ENCODE measurements around the gene TLCD3A.

The TLCD3A gene

DNA sequence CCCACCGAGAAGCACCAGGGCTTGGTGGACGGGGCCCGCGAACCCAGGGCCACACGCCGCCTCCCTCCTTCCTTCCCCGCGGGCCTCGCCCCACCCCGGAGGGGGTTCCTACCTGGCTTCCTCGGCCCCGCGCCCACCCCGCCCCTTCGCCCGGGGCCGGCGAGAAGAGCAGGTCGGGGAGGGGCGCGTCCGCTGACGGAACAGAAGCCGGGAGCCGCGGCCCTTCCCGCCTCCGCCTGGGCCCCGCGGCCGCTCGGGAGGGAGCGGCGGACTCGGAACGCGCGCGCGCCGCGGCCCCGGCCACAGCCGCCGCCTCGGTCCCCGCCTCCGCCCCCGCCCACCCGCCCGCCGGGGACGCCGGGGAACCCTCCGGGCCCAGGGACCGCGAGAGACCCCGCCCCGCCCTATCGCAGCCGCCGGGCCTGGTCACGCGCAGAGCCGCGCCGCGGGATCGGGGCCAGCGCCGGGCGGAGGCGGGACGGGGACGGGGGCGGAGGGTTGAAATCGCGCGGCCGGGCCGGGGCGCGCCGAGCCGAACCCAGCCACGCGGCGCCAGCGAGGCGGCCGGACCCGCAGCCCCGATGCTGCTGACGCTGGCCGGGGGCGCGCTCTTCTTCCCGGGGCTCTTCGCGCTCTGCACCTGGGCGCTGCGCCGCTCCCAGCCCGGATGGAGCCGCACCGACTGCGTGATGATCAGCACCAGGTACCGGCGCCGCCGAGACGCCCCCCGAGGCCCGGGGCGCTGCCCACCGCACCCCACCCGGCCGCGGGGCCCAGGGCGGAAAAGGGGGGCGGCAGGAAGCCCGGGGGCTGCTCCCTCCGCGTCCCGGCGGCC lies at the start of gene TLCD3A:
Gene TLCD3A, plus strand, starts transcription at position 530 of the 835 bp plus-strand sequence. Its CDS starts 52 bp downstream, at position 582.
- Histone ChIP-seq H3K4me1 (ENCODE audit: control insufficient read depth, insufficient read depth, low read length, unreplicated experiment) (peaks cover 8% of the 10 kb centered on the region), H2AFZ (ENCODE audit: low read length, unreplicated experiment) (peak within 1 kb of the TSS; percentile 93), H3K79me2 (ENCODE audit: control insufficient read depth, insufficient read depth, low read length, unreplicated experiment) (peaks cover 40% of the 10 kb centered on the region), H3K27ac (ENCODE audit: low read depth, low read length) (peak within 1 kb of the TSS; percentile 56; the same call in 1 of the 2 replicates), H3K36me3 (ENCODE audit: insufficient read depth, low read length) (peaks cover 20% of the 10 kb centered on the region), H3K4me3 (ENCODE audit: low read depth, low read length) (peak within 1 kb of the TSS; percentile 94), H3K27me3 (ENCODE audit: insufficient read depth, low read length) (no peaks in the 10 kb centered on the region)

DNA sequence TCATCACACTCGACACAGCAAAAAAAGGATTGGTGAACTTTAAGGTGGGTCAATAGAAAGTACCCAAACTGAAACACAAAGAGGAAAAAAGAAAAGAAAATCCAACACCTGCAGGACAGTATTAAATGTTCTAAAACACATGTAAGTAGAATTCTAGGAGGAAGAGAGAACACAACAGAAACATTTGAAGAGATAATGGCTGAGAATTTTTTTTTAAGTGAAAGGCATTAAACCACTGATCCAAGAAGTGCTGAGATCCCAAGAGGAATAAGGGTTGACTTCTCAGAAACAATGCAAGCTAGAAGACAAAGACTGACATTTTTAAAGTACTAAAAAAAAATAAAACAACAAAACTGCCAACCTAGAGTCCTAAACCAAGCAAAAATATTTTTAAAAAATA lies 49.4 kb upstream of the TLCD3A start:
- H3K4me1 ChIP-seq (ENCODE audit: control insufficient read depth, insufficient read depth, low read length, unreplicated experiment) = peaks cover 10% of the 10 kb centered on the region
- H2AFZ ChIP-seq (ENCODE audit: low read length, unreplicated experiment) = no peak overlapping the region
- H3K79me2 ChIP-seq (ENCODE audit: control insufficient read depth, insufficient read depth, low read length, unreplicated experiment) = peaks cover 7% of the 10 kb centered on the region
- H3K4me3 ChIP-seq (ENCODE audit: low read depth, low read length) = no peak overlapping the region
- no peak overlapping the region for H3K27ac ChIP-seq (ENCODE audit: low read depth, low read length)
- H3K27me3 ChIP-seq (ENCODE audit: insufficient read depth, low read length) = no peaks in the 10 kb centered on the region
- peaks cover 11% of the 10 kb centered on the region; the same call in 1 of the 2 replicates for H3K36me3 ChIP-seq (ENCODE audit: insufficient read depth, low read length)

DNA sequence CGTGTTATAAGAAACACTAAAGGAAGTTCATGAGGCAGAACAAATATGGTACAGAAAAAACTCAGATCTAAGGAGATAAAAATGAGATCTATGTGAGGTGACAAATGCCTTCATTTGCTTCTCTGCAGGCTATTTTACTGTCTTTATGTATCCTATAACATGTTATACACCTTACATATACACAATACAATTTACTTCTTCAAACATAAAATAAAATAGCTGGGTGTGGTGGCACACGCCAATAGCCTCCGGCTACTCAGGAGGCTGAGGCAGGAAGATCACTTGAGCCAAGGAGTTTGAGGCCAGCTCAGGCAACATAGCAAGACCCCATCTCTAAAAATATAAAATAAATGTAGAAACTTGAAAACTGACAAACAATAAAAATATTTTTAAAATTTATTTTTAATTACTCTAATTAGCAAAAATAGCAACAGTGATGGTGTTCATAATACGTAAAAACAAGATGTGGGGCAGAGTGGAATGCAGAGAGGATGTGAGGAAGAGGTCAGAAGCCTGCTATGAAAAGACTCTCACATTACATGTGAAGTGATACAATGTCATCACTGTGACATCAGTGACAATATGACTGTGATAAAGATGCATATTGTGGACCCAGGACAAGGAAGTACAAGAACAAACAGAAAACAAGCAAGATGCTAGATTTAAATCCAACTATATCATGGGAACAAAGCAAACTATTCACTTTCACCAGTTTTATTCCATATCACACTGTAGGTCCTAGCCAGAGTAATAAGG lies 48.7 kb upstream of the TLCD3A start:
- H3K79me2 ChIP-seq (ENCODE audit: control insufficient read depth, insufficient read depth, low read length, unreplicated experiment) = peaks cover 7% of the 10 kb centered on the region
- H3K27ac ChIP-seq (ENCODE audit: low read depth, low read length) = no peak overlapping the region
- peaks cover 11% of the 10 kb centered on the region; the same call in 1 of the 2 replicates for H3K36me3 ChIP-seq (ENCODE audit: insufficient read depth, low read length)

DNA sequence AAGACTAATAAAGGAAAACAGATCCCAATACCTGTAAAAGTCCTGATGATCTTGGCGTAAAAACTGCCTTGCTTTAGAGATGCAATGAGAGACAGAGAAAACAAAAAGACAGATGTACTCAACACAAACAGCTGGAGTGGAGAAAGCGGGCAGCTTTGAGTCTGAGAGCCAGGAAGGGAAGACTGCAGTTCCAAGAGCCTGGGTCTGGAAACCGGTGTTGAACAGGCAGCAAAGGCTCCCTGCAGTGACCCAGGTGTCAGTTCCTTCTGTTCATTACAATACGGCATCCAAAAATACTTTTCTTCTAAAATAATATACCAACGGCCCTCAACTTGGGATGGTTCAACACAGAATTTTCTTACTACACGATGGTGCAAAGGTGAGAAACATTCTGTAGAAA lies 47.4 kb upstream of the TLCD3A start:
- Histone ChIP-seq H2AFZ (ENCODE audit: low read length, unreplicated experiment) (no peak overlapping the region), H3K4me3 (ENCODE audit: low read depth, low read length) (no peak overlapping the region), H3K4me1 (ENCODE audit: control insufficient read depth, insufficient read depth, low read length, unreplicated experiment) (peaks cover 10% of the 10 kb centered on the region), H3K27ac (ENCODE audit: low read depth, low read length) (no peak overlapping the region), H3K79me2 (ENCODE audit: control insufficient read depth, insufficient read depth, low read length, unreplicated experiment) (peaks cover 7% of the 10 kb centered on the region), H3K36me3 (ENCODE audit: insufficient read depth, low read length) (peaks cover 15% of the 10 kb centered on the region; the same call in 1 of the 2 replicates), H3K27me3 (ENCODE audit: insufficient read depth, low read length) (no peaks in the 10 kb centered on the region)

More for the DNA sequence above, 48.7 kb upstream of the TLCD3A start:
- Histone ChIP-seq H3K4me1 (ENCODE audit: control insufficient read depth, insufficient read depth, low read length, unreplicated experiment) (peaks cover 10% of the 10 kb centered on the region), H3K4me3 (ENCODE audit: low read depth, low read length) (no peak overlapping the region), H2AFZ (ENCODE audit: low read length, unreplicated experiment) (no peak overlapping the region), H3K27me3 (ENCODE audit: insufficient read depth, low read length) (no peaks in the 10 kb centered on the region)

DNA sequence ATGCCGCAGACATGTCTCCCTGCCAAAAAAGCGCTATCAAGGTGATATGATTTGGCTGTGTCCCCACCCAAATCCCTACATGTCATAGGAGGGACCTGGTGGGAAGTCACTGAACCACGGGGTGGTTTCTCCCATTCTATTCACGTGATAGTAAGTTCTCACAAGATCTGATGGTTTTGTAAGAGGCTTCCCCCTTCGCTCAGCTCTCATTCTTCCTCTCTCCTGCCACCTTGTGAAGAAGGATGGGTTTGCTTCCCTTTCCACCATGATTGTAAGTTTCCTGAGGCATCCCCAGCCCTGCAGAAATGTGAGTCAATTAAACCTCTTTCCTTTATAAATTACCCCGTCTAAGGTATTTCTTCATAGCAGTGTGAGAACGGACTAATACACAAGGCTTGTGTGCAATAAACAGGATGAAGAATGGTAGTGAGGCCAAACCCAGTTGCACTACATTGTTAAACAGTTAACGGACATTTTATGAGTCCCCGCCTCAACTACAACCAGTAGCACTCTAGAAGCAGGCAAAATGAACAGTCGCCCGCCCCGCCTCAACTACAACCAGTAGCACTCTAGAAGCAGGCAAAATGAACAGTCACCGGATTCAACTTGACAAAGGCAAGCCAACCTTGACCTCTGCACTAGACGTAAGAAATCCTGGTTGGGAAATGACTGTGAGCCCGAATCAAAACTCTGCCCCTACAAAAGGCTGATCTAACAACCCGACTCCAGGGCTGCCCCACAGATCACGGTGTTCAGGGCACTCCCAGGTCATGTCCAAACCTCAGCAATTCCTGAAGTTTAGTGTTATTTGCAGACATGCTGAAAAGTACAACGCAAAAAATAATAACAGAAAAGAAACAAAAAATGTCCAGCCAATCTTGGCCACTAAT lies 44.1 kb upstream of the TLCD3A start:
- Histone ChIP-seq H3K4me1 (ENCODE audit: control insufficient read depth, insufficient read depth, low read length, unreplicated experiment) (peaks cover 25% of the 10 kb centered on the region), H3K36me3 (ENCODE audit: insufficient read depth, low read length) (peaks cover 11% of the 10 kb centered on the region; the same call in 1 of the 2 replicates), H3K79me2 (ENCODE audit: control insufficient read depth, insufficient read depth, low read length, unreplicated experiment) (peaks cover 7% of the 10 kb centered on the region), H3K4me3 (ENCODE audit: low read depth, low read length) (no peak overlapping the region), H3K27ac (ENCODE audit: low read depth, low read length) (no peak overlapping the region), H3K27me3 (ENCODE audit: insufficient read depth, low read length) (no peaks in the 10 kb centered on the region), H2AFZ (ENCODE audit: low read length, unreplicated experiment) (no peak overlapping the region)

DNA sequence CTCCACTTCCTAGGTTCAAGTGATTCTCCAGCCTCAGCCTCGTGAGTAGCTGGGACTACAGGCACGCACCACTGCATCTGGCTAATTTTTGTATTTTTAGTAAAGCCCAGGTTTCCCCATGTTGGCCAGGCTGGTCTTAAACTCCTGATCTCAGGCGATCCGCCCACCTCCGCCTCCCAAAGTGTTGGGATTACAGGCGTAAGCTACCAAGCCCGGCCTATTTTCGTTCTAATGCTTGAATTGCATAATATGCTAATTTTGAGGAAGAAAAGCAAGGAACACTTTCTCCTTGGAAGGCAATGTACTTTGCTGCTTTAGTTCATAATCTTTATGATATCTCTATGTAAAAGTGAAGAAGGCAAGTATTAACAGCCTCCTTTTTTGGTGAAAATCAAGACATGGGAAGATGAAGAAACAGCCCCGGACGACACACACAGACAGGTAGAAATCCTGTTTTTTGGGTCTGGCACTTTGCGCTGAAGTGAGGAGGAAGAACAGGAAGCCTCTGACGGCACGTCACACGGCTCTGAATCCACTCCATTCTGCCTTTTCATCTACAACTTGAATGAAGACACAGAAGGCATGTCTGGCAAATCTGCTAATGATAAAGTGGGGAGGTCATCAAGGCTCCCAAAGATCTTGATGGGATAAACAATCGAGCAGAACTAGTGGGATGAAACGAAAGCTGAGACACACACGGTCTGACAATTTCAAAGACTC lies 42.7 kb upstream of the TLCD3A start:
- Histone ChIP-seq H3K27me3 (ENCODE audit: insufficient read depth, low read length) (no peaks in the 10 kb centered on the region), H2AFZ (ENCODE audit: low read length, unreplicated experiment) (no peak overlapping the region), H3K27ac (ENCODE audit: low read depth, low read length) (no peak overlapping the region), H3K4me1 (ENCODE audit: control insufficient read depth, insufficient read depth, low read length, unreplicated experiment) (peaks cover 35% of the 10 kb centered on the region), H3K36me3 (ENCODE audit: insufficient read depth, low read length) (peaks cover 11% of the 10 kb centered on the region; the same call in 1 of the 2 replicates), H3K4me3 (ENCODE audit: low read depth, low read length) (no peak overlapping the region), H3K79me2 (ENCODE audit: control insufficient read depth, insufficient read depth, low read length, unreplicated experiment) (peaks cover 3% of the 10 kb centered on the region)

DNA sequence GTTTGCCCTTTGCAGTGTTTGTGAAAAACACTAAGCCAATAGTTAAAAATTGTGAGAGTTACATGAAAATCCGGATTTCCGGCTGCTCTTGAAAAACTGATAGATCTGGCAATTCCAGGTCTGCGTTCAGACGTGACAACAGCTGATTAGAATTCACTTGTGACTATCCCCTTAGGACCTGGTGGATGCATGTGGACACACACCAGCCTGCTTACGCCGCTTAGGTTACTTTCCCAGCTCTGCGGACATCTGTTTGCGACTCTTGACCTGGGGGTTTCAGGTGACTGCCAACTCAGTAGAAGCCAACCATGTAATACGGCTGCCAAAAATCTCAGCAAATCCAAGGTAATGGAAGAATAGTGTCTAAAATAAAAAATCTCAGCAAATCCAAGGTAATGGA lies 42.0 kb upstream of the TLCD3A start:
- Histone ChIP-seq H3K4me1 (ENCODE audit: control insufficient read depth, insufficient read depth, low read length, unreplicated experiment) (peaks cover 40% of the 10 kb centered on the region), H3K4me3 (ENCODE audit: low read depth, low read length) (no peak overlapping the region), H3K79me2 (ENCODE audit: control insufficient read depth, insufficient read depth, low read length, unreplicated experiment) (peaks cover 3% of the 10 kb centered on the region), H3K36me3 (ENCODE audit: insufficient read depth, low read length) (peaks cover 14% of the 10 kb centered on the region; the same call in 1 of the 2 replicates), H3K27me3 (ENCODE audit: insufficient read depth, low read length) (no peaks in the 10 kb centered on the region), H3K27ac (ENCODE audit: low read depth, low read length) (0 out of 2 replicates have a peak overlapping the region, but pooled peaks have one; percentile 90), H2AFZ (ENCODE audit: low read length, unreplicated experiment) (no peak overlapping the region)

DNA sequence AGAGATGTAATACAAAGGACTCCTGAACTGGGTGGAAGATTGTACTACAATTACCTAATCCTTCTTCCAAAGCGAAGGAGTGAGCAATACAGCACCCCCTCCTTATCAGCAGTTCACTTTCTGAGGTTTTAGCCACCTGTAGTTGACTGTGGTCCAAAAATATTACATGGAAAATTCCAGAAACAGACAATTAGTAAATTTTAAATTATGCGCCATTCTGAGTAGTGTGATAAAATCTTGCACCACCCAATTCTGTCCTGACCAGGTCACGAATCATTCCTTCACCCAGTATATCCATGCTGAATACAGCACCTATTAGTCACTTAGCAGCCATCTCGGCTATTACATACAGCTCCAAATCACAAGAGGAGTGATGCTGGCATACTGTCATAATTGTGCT lies 41.0 kb upstream of the TLCD3A start:
- H2AFZ ChIP-seq (ENCODE audit: low read length, unreplicated experiment) = no peak overlapping the region

DNA sequence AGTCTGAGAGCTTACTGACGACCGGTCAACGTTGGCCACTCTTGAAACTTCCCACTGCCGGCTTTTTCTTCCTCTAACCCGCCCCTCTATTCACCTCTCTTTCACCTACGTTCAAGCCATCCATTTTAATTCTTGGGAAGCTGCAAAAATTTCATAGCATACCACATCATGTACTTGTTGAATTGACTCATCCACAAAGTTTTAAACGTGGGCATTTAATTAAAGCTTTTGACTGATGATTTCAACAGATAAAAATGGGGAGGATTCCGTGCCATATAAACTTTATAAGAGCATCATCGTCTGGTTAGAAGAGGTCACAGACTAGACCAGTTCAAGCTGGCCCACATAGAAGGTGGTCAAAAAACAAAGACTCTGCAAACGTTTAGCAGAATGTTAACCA lies 40.3 kb upstream of the TLCD3A start:
- Histone ChIP-seq H3K4me3 (ENCODE audit: low read depth, low read length) (no peak overlapping the region), H2AFZ (ENCODE audit: low read length, unreplicated experiment) (no peak overlapping the region), H3K79me2 (ENCODE audit: control insufficient read depth, insufficient read depth, low read length, unreplicated experiment) (no peaks in the 10 kb centered on the region), H3K27me3 (ENCODE audit: insufficient read depth, low read length) (no peaks in the 10 kb centered on the region), H3K4me1 (ENCODE audit: control insufficient read depth, insufficient read depth, low read length, unreplicated experiment) (peaks cover 44% of the 10 kb centered on the region), H3K36me3 (ENCODE audit: insufficient read depth, low read length) (peaks cover 14% of the 10 kb centered on the region; the same call in 1 of the 2 replicates), H3K27ac (ENCODE audit: low read depth, low read length) (peak overlapping the region; percentile 90)

More for the DNA sequence above, 41.0 kb upstream of the TLCD3A start:
- H3K79me2 ChIP-seq (ENCODE audit: control insufficient read depth, insufficient read depth, low read length, unreplicated experiment) = peaks cover 2% of the 10 kb centered on the region
- H3K27me3 ChIP-seq (ENCODE audit: insufficient read depth, low read length) = no peaks in the 10 kb centered on the region
- H3K4me1 ChIP-seq (ENCODE audit: control insufficient read depth, insufficient read depth, low read length, unreplicated experiment) = peaks cover 44% of the 10 kb centered on the region
- H3K36me3 ChIP-seq (ENCODE audit: insufficient read depth, low read length) = peaks cover 14% of the 10 kb centered on the region; the same call in 1 of the 2 replicates
- H3K27ac ChIP-seq (ENCODE audit: low read depth, low read length) = peak overlapping the region; percentile 90
- no peak overlapping the region for H3K4me3 ChIP-seq (ENCODE audit: low read depth, low read length)
